Measurements from ENCODE around the gene UPK3A.

DNA sequence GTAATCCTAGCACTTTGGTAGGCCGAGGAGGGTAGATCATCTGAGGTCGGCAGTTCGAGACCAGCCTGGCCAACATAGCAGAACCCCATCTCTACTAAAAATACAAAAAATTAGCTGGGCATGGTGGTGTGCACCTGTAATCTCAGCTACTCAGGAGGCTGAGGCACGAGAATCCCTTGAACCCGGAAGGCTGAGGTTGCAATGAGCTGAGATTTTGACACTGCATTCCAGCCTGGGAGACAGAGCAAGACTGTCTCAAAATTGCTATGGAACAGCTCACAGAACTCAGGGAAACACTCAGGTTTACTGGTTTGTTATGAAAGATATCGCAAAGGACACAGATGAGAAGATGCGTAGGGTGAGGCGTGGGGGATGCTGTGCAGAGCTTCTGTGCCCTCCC is 27.7 kb downstream of the UPK3A start:
- TF ChIP-seq, protein P1, sequence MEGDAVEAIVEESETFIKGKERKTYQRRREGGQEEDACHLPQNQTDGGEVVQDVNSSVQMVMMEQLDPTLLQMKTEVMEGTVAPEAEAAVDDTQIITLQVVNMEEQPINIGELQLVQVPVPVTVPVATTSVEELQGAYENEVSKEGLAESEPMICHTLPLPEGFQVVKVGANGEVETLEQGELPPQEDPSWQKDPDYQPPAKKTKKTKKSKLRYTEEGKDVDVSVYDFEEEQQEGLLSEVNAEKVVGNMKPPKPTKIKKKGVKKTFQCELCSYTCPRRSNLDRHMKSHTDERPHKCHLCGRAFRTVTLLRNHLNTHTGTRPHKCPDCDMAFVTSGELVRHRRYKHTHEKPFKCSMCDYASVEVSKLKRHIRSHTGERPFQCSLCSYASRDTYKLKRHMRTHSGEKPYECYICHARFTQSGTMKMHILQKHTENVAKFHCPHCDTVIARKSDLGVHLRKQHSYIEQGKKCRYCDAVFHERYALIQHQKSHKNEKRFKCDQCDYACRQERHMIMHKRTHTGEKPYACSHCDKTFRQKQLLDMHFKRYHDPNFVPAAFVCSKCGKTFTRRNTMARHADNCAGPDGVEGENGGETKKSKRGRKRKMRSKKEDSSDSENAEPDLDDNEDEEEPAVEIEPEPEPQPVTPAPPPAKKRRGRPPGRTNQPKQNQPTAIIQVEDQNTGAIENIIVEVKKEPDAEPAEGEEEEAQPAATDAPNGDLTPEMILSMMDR (IDR thresholded peaks at IDR 0.05), result no peak
- no peak for TF ChIP-seq EP300 (IDR thresholded peaks at IDR 0.05; ENCODE audit: low read depth)
